Stomach (tissue), 9 donors: ENCODE results near the gene PADI3. TPM values are rescaled to one million over a fixed set of nuclear protein-coding genes. Genes with fewer than 3 reads are reported as not detected.

Source experiments
- DNase-seq, 2 donors: peaks; one replicate each; pipeline versions ENCODE4 v3.0.0 to v3.0.0-alpha.2; 2013 to 2019
- H3K27ac ChIP-seq, 5 donors: fragments of 200-600 bp in 4 of 5; sonication (generic) in 4 of 5; one replicate each; pipeline ENCODE4 v1.5.1; 2013 to 2019; ENCODE audit warnings: mild to moderate bottlenecking in 1 of 5, moderate library complexity in 1 of 5
- H3K27me3 ChIP-seq, 3 donors: fragments of 200-600 bp; sonication (generic); one replicate each; pipeline ENCODE4 v1.5.1; 2017 to 2019; ENCODE audit warnings: mixed run types in 1 of 3
- H3K36me3 ChIP-seq, 4 donors: fragments of 200-600 bp; sonication (generic); 1 replicate in 3 of 4; 2 replicates in 1 of 4; pipeline ENCODE4 v1.5.1; 2016 to 2019
- H3K4me1 ChIP-seq, 4 donors: fragments of 200-600 bp; sonication (generic); one replicate each; pipeline ENCODE4 v1.5.1; 2016 to 2019
- H3K4me3 ChIP-seq, 4 donors: fragments of 200-600 bp; sonication (generic) in 3 of 4; one replicate each; pipeline ENCODE4 v1.5.1; 2016 to 2019; ENCODE audit warnings: mild to moderate bottlenecking in 1 of 4
- H3K9me3 ChIP-seq, 4 donors: fragments of 200-600 bp; sonication (generic); one replicate each; pipeline ENCODE4 v1.5.1; 2016 to 2019
- CTCF ChIP-seq, 7 experiments: fragments of 450-650 bp in 4 of 7; fragments of 200-600 bp in 3 of 7; sonication (generic) in 3 of 7; IDR thresholded peaks; one replicate each; pipeline ENCODE4 v1.5.1; 2016 to 2019; ENCODE audit warnings: antibody characterized with exemption in 7 of 7, control low read depth in 2 of 7, mild to moderate bottlenecking in 1 of 7
- EP300 ChIP-seq: sonication (generic); formaldehyde crosslinking; IDR thresholded peaks from one replicate; pipeline ENCODE4 v1.6.1; 2017; ENCODE audit warnings: antibody characterized with exemption
- POLR2A ChIP-seq, 4 donors: fragments of 450-650 bp; IDR thresholded peaks; one replicate each; pipeline ENCODE4 v1.6.1; 2016; ENCODE audit warnings: antibody characterized with exemption in 4 of 4, control low read depth in 2 of 4, mild to moderate bottlenecking in 1 of 4, moderate library complexity in 1 of 4
- POLR2AphosphoS5 ChIP-seq, 3 donors: sonication (generic); formaldehyde crosslinking; IDR thresholded peaks; one replicate each; pipeline ENCODE4 v1.6.1; 2016; ENCODE audit warnings: antibody characterized with exemption in 3 of 3
- WGBS, 5 donors: extraction: QIAGEN DNeasy Blood & Tissue Kit in 3 of 5; methylation state at CpG; one replicate each; pipeline versions ENCODE4 v1.1.5 to v1.1.7; 2013 to 2018; 5-methylcytosine and 5-hydroxymethylcytosine counted together
- intact Hi-C: fragments of 100-400 bp; cut with DNase I; formaldehyde crosslinking; loops from one replicate; pipeline ENCODE4 v1.15.1; 2023; ENCODE audit warnings: low total_unique reads
- polyA plus RNA-seq, 3 donors: library from polyadenylated mRNA; stranded (reverse); fragments of 200-250 nt; gene quantifications; one replicate each; pipeline ENCODE4 v1.2.3, GENCODE V29; 2013
- total RNA-seq, 5 donors: library from RNA; depleted of rRNA; stranded (reverse); fragments of >200 nt; gene quantifications; one replicate each; pipeline versions ENCODE4 v1.1.0 to v1.2.3, GENCODE V29; 2014 to 2016
- donor health status: healthy with polysubstance abuse.
- donor health status: Bipolar disorder and iron deficiency.
- donor health status: healthy.

The PADI3 gene
- total and polyA plus RNA-seq, 8 donors, result 5.4 TPM; not detected in 7

GRCh38 chr1:17250601-17251000, 1.7 kb downstream of the PADI3 start:
- H3K27ac ChIP-seq, result no peak overlapping the region
- 30 to 45% (median 40%) methylated on average over 7 of the region's 7 CpGs for WGBS, 5 donors

GRCh38 chr1:17251246-17251645, 2.3 kb downstream of the PADI3 start:
- intact Hi-C loops, result no loop called here
- no peak for TF ChIP-seq POLR2A (IDR thresholded peaks at IDR 0.05)
- TF ChIP-seq POLR2AphosphoS5 (IDR thresholded peaks at IDR 0.05), result no peak
- no peak for TF ChIP-seq CTCF (IDR thresholded peaks at IDR 0.05)
- TF ChIP-seq EP300, result no peak
- Histone ChIP-seq H3K27ac (no peak overlapping the region), H3K27me3 (peaks cover 0 to 58% (median 14%) of the 10 kb centered on the region in 3 donors), H3K4me1 (no peaks in the 10 kb centered on the region), H3K4me3 (no peak overlapping the region), H3K36me3 (no peaks in the 10 kb centered on the region), H3K9me3 (no peaks in the 10 kb centered on the region)
- no peak for DNase-seq
- WGBS, 5 donors, result 57 to 70% (median 61%) methylated on average over 5 of the region's 5 CpGs

More at GRCh38 chr1:17250601-17251000, 1.7 kb downstream of the PADI3 start:
- no peak for TF ChIP-seq EP300
- no peak overlapping the region for H3K4me3 ChIP-seq
- H3K27me3 ChIP-seq, result peaks cover 0 to 53% (median 14%) of the 10 kb centered on the region in 3 donors
- H3K9me3 ChIP-seq, result no peaks in the 10 kb centered on the region
- intact Hi-C loops, result no loop called here
- no peaks in the 10 kb centered on the region for H3K4me1 ChIP-seq
- no peaks in the 10 kb centered on the region for H3K36me3 ChIP-seq
- no peak for DNase-seq

GRCh38 chr1:17251701-17252376, 2.9 kb downstream of the PADI3 start:
- no peaks in the 10 kb centered on the region for H3K9me3 ChIP-seq
- peaks cover 0 to 62% (median 14%) of the 10 kb centered on the region in 3 donors for H3K27me3 ChIP-seq
- no peak overlapping the region for H3K27ac ChIP-seq
- DNase-seq, result no peak
- intact Hi-C loops, result no loop called here
- WGBS, 5 donors, result 49 to 63% (median 55%) methylated on average over 3 of the region's 3 CpGs
- no peaks in the 10 kb centered on the region for H3K36me3 ChIP-seq
- H3K4me1 ChIP-seq, result no peaks in the 10 kb centered on the region
- TF ChIP-seq CTCF (IDR thresholded peaks at IDR 0.05) (no peak), POLR2AphosphoS5 (IDR thresholded peaks at IDR 0.05) (no peak), POLR2A (IDR thresholded peaks at IDR 0.05) (no peak), EP300 (no peak)
- no peak overlapping the region for H3K4me3 ChIP-seq

GRCh38 chr1:17255336-17255735, 6.4 kb downstream of the PADI3 start:
- WGBS, 5 donors, result 43 to 75% (median 68%) methylated on average over 3 to 5 of the region's 5 CpGs
- no peak for DNase-seq
- Histone ChIP-seq H3K36me3 (no peaks in the 10 kb centered on the region), H3K4me3 (no peak overlapping the region), H3K27ac (no peak overlapping the region), H3K4me1 (no peaks in the 10 kb centered on the region), H3K27me3 (peaks cover 0 to 53% (median 5%) of the 10 kb centered on the region in 3 donors), H3K9me3 (no peaks in the 10 kb centered on the region)
- intact Hi-C loops, result no loop called here
- TF ChIP-seq POLR2AphosphoS5 (IDR thresholded peaks at IDR 0.05) (no peak), EP300 (no peak), CTCF (IDR thresholded peaks at IDR 0.05) (no peak), POLR2A (IDR thresholded peaks at IDR 0.05) (no peak)

- intact Hi-C loops, result no loop called here
- no peak overlapping the region for H3K27ac ChIP-seq
- peaks cover 0 to 51% (median 0%) of the 10 kb centered on the region in 3 donors for H3K27me3 ChIP-seq
- TF ChIP-seq POLR2AphosphoS5 (IDR thresholded peaks at IDR 0.05) (no peak), POLR2A (IDR thresholded peaks at IDR 0.05) (no peak), CTCF (IDR thresholded peaks at IDR 0.05) (no peak), EP300 (no peak)
- H3K4me3 ChIP-seq, result no peak overlapping the region
- WGBS, 5 donors, result 65 to 71% (median 69%) methylated on average over 8 to 9 of the region's 9 CpGs; no CpG with 5 or more reads in 1 of the 5 donors
- DNase-seq, result no peak
- peaks cover 0 to 4% (median 0%) of the 10 kb centered on the region in 4 donors for H3K9me3 ChIP-seq
- H3K36me3 ChIP-seq, result no peaks in the 10 kb centered on the region
- no peaks in the 10 kb centered on the region for H3K4me1 ChIP-seq
Measured at GRCh38 chr1:17258116-17258757, 9.3 kb downstream of the PADI3 start.
